Vagina (tissue), 2 donors: ENCODE results near the gene PARD6B. TPM values are rescaled to one million over a fixed set of nuclear protein-coding genes. Genes with fewer than 3 reads are reported as not detected.
"Not testable (repeated sequence)": the region's sequence is repeated elsewhere in the genome, so short reads cannot be mapped to it uniquely, and the experiment has no call there.

Experiments used
- DNase-seq, 2 donors: peaks; one replicate each; pipeline ENCODE4 v3.0.0-alpha.2; 2017; ENCODE audit errors: extremely low spot score in 2 of 2
- H3K27ac ChIP-seq: fragments of 200-600 bp; sonication (generic); one replicate; pipeline ENCODE4 v1.5.1; 2019
- H3K27me3 ChIP-seq: fragments of 200-600 bp; sonication (generic); one replicate; pipeline ENCODE4 v1.5.1; 2019
- H3K36me3 ChIP-seq, 2 donors: fragments of 200-600 bp; sonication (generic); one replicate each; pipeline ENCODE4 v1.5.1; 2017 to 2019
- H3K4me1 ChIP-seq: fragments of 200-600 bp; sonication (generic); one replicate; pipeline ENCODE4 v1.5.1; 2019
- H3K4me3 ChIP-seq, 2 donors: fragments of 200-600 bp; sonication (generic); 1 replicate in 1 of 2; 2 replicates in 1 of 2; pipeline ENCODE4 v1.5.1; 2016 to 2019
- H3K9me3 ChIP-seq: fragments of 200-600 bp; sonication (generic); one replicate; pipeline ENCODE4 v1.5.1; 2019
- CTCF ChIP-seq, 3 experiments: fragments of 450-650 bp in 2 of 3; fragments of 200-600 bp in 1 of 3; sonication (generic) in 1 of 3; IDR thresholded peaks; one replicate each; pipeline ENCODE4 v1.5.1; 2017 to 2019; ENCODE audit warnings: antibody characterized with exemption in 3 of 3, mild to moderate bottlenecking in 2 of 3, moderate library complexity in 2 of 3
- POLR2A ChIP-seq, 2 donors: fragments of 450-650 bp; IDR thresholded peaks; one replicate each; pipeline ENCODE4 v1.6.1; 2017; ENCODE audit warnings: antibody characterized with exemption in 2 of 2, mild to moderate bottlenecking in 2 of 2, moderate library complexity in 2 of 2
- POLR2AphosphoS5 ChIP-seq, 2 donors: sonication (generic); formaldehyde crosslinking; IDR thresholded peaks; one replicate each; pipeline ENCODE4 v1.9.0; 2017; ENCODE audit warnings: antibody characterized with exemption in 2 of 2, mild to moderate bottlenecking in 2 of 2, low read depth in 1 of 2; ENCODE audit not compliant: insufficient read depth in 1 of 2
- intact Hi-C: fragments of 100-400 bp; cut with DNase I; formaldehyde crosslinking; loops from one replicate; pipeline ENCODE4 v1.15.1; 2023
- total RNA-seq: library from RNA; depleted of rRNA; stranded (reverse); fragments of >200 nt; gene quantifications from one replicate; pipeline ENCODE4 v1.2.3, GENCODE V29; 2016

Gene PARD6B
- total RNA-seq, 1 donor from 2014 or later, result 4.7 TPM

GRCh38 chr20:50691573-50692551 lies 39.5 kb upstream of the PARD6B start:
- TF ChIP-seq POLR2A (IDR thresholded peaks at IDR 0.05) (no peak), POLR2AphosphoS5 (IDR thresholded peaks at IDR 0.05; ENCODE audit: insufficient read depth in 1 of 2, low read depth in 1 of 2) (no peak), CTCF (IDR thresholded peaks at IDR 0.05) (no peak)
- DNase-seq, result no peak
- peaks cover 17% of the 10 kb centered on the region for H3K4me1 ChIP-seq
- H3K27me3 ChIP-seq, result no peaks in the 10 kb centered on the region
- intact Hi-C loops, result no loop called here
- peak overlapping the region; percentile 90 for H3K27ac ChIP-seq
- no peaks in the 10 kb centered on the region for H3K36me3 ChIP-seq
- H3K9me3 ChIP-seq, result no peaks in the 10 kb centered on the region
- peak overlapping the region; percentile 52 for H3K4me3 ChIP-seq

- Histone ChIP-seq H3K4me3 (peak overlapping the region; percentile 52), H3K4me1 (peaks cover 17% of the 10 kb centered on the region), H3K27ac (peak overlapping the region; percentile 90), H3K36me3 (no peaks in the 10 kb centered on the region), H3K9me3 (no peaks in the 10 kb centered on the region), H3K27me3 (no peaks in the 10 kb centered on the region)
- DNase-seq, result no peak
- intact Hi-C loops, result no loop called here
- TF ChIP-seq CTCF (IDR thresholded peaks at IDR 0.05) (no peak), POLR2A (IDR thresholded peaks at IDR 0.05) (no peak), POLR2AphosphoS5 (IDR thresholded peaks at IDR 0.05; ENCODE audit: insufficient read depth in 1 of 2, low read depth in 1 of 2) (no peak)
These were observed 38.8 kb upstream of the PARD6B start for GRCh38 chr20:50692552-50692933.

DNA sequence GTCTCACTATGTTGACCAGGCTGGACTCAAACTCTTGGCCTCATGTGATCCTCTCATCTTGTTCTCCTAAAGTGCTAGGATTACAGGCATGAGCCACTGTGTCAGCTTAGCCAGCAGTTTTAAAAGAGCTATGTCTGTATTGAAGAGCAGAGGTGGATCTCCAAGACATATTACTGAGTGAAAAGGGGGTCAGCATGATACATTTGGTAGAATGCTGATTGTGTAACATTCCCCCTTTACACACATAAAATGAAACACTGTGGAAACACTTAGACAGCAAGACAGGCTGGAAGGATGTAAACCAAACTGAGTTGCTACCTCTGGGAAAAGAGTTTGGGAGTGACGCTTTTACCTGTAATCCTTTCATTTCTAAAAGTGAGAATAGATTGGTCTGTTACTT lies 38.4 kb upstream of the PARD6B start:
- no peaks in the 10 kb centered on the region for H3K27me3 ChIP-seq
- H3K36me3 ChIP-seq, result no peaks in the 10 kb centered on the region
- no peak for DNase-seq
- no peak overlapping the region for H3K4me3 ChIP-seq
- peak overlapping the region; percentile 90 for H3K27ac ChIP-seq
- intact Hi-C loops, result no loop called here
- H3K9me3 ChIP-seq, result no peaks in the 10 kb centered on the region
- TF ChIP-seq POLR2AphosphoS5 (IDR thresholded peaks at IDR 0.05; ENCODE audit: insufficient read depth in 1 of 2, low read depth in 1 of 2) (no peak), CTCF (IDR thresholded peaks at IDR 0.05) (no peak), POLR2A (IDR thresholded peaks at IDR 0.05) (no peak)
- peaks cover 17% of the 10 kb centered on the region for H3K4me1 ChIP-seq

- intact Hi-C loops, result no loop called here
- no peaks in the 10 kb centered on the region for H3K36me3 ChIP-seq
- peaks cover 17% of the 10 kb centered on the region for H3K4me1 ChIP-seq
- H3K9me3 ChIP-seq, result no peaks in the 10 kb centered on the region
- TF ChIP-seq POLR2AphosphoS5 (IDR thresholded peaks at IDR 0.05; ENCODE audit: insufficient read depth in 1 of 2, low read depth in 1 of 2) (no peak), POLR2A (IDR thresholded peaks at IDR 0.05) (no peak)
- H3K27ac ChIP-seq, result no peak overlapping the region
- no peak for DNase-seq
- H3K27me3 ChIP-seq, result no peaks in the 10 kb centered on the region
- no peak overlapping the region for H3K4me3 ChIP-seq
These were observed 36.8 kb upstream of the PARD6B start for GRCh38 chr20:50694379-50695134.

- H3K27me3 ChIP-seq, result no peaks in the 10 kb centered on the region
- peaks cover 17% of the 10 kb centered on the region for H3K4me1 ChIP-seq
- TF ChIP-seq POLR2A (IDR thresholded peaks at IDR 0.05) (no peak), POLR2AphosphoS5 (IDR thresholded peaks at IDR 0.05; ENCODE audit: insufficient read depth in 1 of 2, low read depth in 1 of 2) (no peak), CTCF (IDR thresholded peaks at IDR 0.05) (no peak)
- intact Hi-C loops, result no loop called here
- no peak for DNase-seq
- no peak overlapping the region for H3K4me3 ChIP-seq
- H3K27ac ChIP-seq, result peak overlapping the region; percentile 19
- no peaks in the 10 kb centered on the region for H3K9me3 ChIP-seq
- no peaks in the 10 kb centered on the region for H3K36me3 ChIP-seq
These were observed 36.1 kb upstream of the PARD6B start for GRCh38 chr20:50695135-50695872.

- H3K9me3 ChIP-seq, H3K36me3 ChIP-seq, DNase-seq, H3K4me3 ChIP-seq, H3K27ac ChIP-seq, H3K27me3 ChIP-seq, H3K4me1 ChIP-seq, intact Hi-C loops: not testable (repeated sequence)
These were observed 33.1 kb upstream of the PARD6B start for GRCh38 chr20:50698255-50698654.
